PC-9 (cell line): Measurements from ENCODE around the gene ADAM17.

Source experiments
- CTCF ChIP-seq: fragments of 200-600 bp; sonication (generic); conservative IDR thresholded peaks from 2 replicates; pipeline ENCODE4 v1.6.1; 2017; ENCODE audit warnings: mixed run types, antibody characterized with exemption, mild to moderate bottlenecking, moderate library complexity
- EZH2 ChIP-seq: fragments of 200-600 bp; sonication (generic); IDR thresholded peaks from 2 replicates; pipeline ENCODE4 v1.8.0; 2017; ENCODE audit warnings: antibody characterized with exemption, low read depth

- TF ChIP-seq EZH2 (no peak), CTCF (no peak)
Measured at GRCh38 chr2:9593925-9594324, 38.3 kb upstream of the ADAM17 start.
